ENCODE measurements around the gene TNNC1. TPM values are rescaled to one million over a fixed set of nuclear protein-coding genes. Genes with fewer than 3 reads are reported as not detected.

TNNC1 gene
- total and polyA plus RNA-seq, 10 of the 15 experiments (the other 5 are each of a cell fraction or from before 2014, with no cell fraction given), result 0.13 to 1.3 (median 0.53) TPM; not detected in 2

DNA sequence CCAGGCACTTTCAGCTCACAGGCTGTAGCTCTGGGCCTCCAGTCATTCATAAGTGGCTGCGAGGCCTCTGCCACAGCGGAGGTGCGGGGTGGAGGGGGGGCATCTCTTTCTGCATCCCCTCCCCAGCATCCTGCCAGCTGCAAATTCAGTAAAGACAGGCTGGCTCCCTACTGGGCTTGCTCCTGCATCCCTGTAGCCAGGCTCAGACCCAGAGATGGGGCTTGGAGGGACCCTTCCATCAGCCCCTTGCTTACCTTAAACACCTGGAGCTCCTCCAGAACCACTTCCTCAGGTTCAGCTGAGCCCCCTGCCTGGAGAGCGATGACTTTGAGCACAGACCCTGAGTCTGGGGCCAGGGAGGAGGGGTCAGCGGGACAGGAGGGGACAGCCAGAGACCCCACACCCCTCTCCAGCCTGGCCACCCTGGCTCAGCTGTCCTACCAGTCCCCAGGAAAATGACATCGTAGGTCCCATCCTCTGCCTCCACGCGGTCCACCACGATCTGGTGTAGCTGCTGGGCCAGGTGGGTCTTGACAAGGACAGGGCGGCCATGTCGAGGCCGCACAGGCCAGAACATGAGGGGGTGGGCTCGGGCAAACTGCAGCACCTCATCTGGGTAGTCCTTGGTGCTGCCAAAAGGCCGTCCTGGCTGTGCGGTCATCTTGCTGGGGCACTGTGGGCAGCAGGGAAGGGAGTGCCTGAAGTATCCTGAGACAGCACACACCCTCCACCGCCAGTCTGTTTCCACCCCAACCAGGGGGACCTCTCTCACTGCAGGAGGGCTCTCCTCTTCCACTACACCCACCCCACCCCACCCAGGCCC lies 14.2 kb downstream of the TNNC1 start (continued):
- TF ChIP-seq, protein P1, sequence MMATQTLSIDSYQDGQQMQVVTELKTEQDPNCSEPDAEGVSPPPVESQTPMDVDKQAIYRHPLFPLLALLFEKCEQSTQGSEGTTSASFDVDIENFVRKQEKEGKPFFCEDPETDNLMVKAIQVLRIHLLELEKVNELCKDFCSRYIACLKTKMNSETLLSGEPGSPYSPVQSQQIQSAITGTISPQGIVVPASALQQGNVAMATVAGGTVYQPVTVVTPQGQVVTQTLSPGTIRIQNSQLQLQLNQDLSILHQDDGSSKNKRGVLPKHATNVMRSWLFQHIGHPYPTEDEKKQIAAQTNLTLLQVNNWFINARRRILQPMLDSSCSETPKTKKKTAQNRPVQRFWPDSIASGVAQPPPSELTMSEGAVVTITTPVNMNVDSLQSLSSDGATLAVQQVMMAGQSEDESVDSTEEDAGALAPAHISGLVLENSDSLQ (IDR thresholded peaks at IDR 0.05), result no peak
- TF ChIP-seq RAD51 (IDR thresholded peaks at IDR 0.05), result no peak
- no peak for TF ChIP-seq PML (IDR thresholded peaks at IDR 0.05; ENCODE audit: low read length)
- no peak for TF ChIP-seq CEBPB (IDR thresholded peaks at IDR 0.05; ENCODE audit: borderline replicate concordance in 1 of 2, low read depth in 2 of 2, low read length in 2 of 2)

DNA sequence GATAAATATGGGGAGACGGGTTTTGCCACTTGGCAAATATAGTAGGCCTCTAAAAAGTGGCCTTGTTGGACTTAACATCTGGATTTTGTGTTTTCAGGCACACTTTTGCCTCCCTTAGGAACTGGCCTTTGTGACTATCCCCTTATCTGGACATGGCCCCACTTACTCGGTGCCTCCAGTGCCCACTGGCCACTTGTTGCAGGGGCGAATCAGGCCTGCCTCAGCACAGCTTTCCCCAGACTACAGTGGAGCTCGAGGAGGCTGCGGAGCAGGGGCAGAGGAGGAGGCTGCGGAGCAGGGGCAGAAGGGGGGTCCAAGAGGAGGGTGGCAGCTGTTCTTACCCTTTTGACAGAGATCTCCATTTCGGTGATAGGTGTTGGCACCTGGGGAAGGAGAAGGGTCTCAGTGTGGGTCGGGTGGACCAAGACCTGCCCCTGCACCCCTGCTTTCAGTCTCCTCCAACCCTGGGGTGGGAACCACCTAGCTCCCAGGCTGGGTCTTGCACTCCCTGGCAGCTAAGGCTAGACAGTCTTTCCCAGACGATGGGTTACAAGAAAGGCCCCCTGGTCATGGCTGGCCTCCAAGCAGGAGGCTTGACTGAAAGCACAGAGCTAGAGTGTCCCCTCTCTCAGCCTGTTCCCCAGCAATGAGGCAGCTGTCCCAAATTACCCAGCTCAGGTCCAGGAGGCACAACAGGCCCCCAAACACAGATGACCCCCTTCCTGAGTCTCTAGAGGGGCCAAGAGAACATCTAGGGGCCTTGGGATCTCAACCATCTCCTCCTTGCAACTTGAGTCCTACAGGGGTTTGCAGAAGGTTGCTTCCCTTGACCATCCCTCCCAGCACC lies 15.0 kb downstream of the TNNC1 start:
- Histone ChIP-seq H3K9ac (ENCODE audit: control insufficient read depth, insufficient read depth, low read length) (no peak overlapping the region), H3K9me3 (replicated peaks; ENCODE audit: control insufficient read depth, insufficient read depth, low read length) (no peaks in the 10 kb centered on the region), H3K36me3 (ENCODE audit: control insufficient read depth in 2 of 2, insufficient read depth in 2 of 2, low read length in 1 of 2) (no peaks in the 10 kb centered on the region), H3K4me1 (ENCODE audit: control insufficient read depth, insufficient read depth, low read length) (no peaks in the 10 kb centered on the region), H2AFZ (ENCODE audit: control insufficient read depth, low read depth, low read length) (no peak overlapping the region), H3K4me2 (ENCODE audit: control insufficient read depth, insufficient read depth) (no peak overlapping the region), H3K27ac (ENCODE audit: control insufficient read depth, insufficient read depth) (no peak overlapping the region), H3K4me3 (no peak overlapping the region), H4K20me1 (ENCODE audit: control insufficient read depth, insufficient read depth) (no peaks in the 10 kb centered on the region), H3K27me3 (replicated peaks in 1 of 2; ENCODE audit: control insufficient read depth in 2 of 2, insufficient read depth in 2 of 2, low read length in 1 of 2) (no peaks in the 10 kb centered on the region), H3K79me2 (ENCODE audit: control insufficient read depth, insufficient read depth, low read length) (no peaks in the 10 kb centered on the region)
- RAD21 ChIA-PET (ENCODE audit: unreplicated experiment), result interaction anchor here (1.0 kb wide), 1 partner anchor 10 kb away, joined by 4 read pairs; no protein-coding TSS in a partner anchor
- ATAC-seq (no peak), DNase-seq (ENCODE audit: low read depth, low spot score) (no peak), FAIRE-seq (no peak)
- CTCF ChIA-PET, result interaction anchor here (0.6 to 1.3 kb wide), 3 partner anchors 10 to 100 kb away, joined by 5 to 6 read pairs (median 6); no protein-coding TSS in a partner anchor
- POLR2A ChIA-PET, result interaction anchor here (0.9 kb wide), 1 partner anchor 12 kb away, joined by 5 read pairs; no protein-coding TSS in a partner anchor
- in situ Hi-C loops (cut with MboI), result no loop called here
- no TSS peak for BruUV-seq (replicated peaks)
- SMC1A ChIA-PET (ENCODE audit: uncharacterized antibody, unreplicated experiment), result no interaction called here
- 25% methylated on average over 9 of the region's 9 CpGs for WGBS (ENCODE audit: insufficient coverage, insufficient replicate concordance, low lambda C conversion rate, missing lambda C conversion rate)
- intact Hi-C loops (cut with micrococcal nuclease; ENCODE audit: unreplicated experiment), result no loop called here
- TF ChIP-seq ZNF207 (IDR thresholded peaks at IDR 0.05; ENCODE audit: borderline replicate concordance), result no peak
- TF ChIP-seq, protein P2, sequence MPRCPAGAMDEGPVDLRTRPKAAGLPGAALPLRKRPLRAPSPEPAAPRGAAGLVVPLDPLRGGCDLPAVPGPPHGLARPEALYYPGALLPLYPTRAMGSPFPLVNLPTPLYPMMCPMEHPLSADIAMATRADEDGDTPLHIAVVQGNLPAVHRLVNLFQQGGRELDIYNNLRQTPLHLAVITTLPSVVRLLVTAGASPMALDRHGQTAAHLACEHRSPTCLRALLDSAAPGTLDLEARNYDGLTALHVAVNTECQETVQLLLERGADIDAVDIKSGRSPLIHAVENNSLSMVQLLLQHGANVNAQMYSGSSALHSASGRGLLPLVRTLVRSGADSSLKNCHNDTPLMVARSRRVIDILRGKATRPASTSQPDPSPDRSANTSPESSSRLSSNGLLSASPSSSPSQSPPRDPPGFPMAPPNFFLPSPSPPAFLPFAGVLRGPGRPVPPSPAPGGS (IDR thresholded peaks at IDR 0.05; ENCODE audit: borderline replicate concordance, insufficient read depth, low read depth, low read length, poor library complexity, severe bottlenecking), result no peak
- no peak for TF ChIP-seq EZH2 (IDR thresholded peaks at IDR 0.05; ENCODE audit: borderline replicate concordance, control insufficient read depth, low read depth, low read length)
- TF ChIP-seq, protein P3, sequence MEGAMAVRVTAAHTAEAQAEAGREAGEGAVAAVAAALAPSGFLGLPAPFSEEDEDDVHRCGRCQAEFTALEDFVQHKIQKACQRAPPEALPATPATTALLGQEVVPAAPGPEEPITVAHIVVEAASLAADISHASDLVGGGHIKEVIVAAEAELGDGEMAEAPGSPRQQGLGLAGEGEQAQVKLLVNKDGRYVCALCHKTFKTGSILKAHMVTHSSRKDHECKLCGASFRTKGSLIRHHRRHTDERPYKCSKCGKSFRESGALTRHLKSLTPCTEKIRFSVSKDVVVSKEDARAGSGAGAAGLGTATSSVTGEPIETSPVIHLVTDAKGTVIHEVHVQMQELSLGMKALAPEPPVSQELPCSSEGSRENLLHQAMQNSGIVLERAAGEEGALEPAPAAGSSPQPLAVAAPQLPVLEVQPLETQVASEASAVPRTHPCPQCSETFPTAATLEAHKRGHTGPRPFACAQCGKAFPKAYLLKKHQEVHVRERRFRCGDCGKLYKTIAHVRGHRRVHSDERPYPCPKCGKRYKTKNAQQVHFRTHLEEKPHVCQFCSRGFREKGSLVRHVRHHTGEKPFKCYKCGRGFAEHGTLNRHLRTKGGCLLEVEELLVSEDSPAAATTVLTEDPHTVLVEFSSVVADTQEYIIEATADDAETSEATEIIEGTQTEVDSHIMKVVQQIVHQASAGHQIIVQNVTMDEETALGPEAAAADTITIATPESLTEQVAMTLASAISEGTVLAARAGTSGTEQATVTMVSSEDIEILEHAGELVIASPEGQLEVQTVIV (IDR thresholded peaks at IDR 0.05; ENCODE audit: borderline replicate concordance, partially characterized antibody), result no peak
- TF ChIP-seq TAF1 (IDR thresholded peaks at IDR 0.05; ENCODE audit: borderline replicate concordance, low read depth, low read length), result no peak
- no peak for TF ChIP-seq RELA (IDR thresholded peaks at IDR 0.05; ENCODE audit: borderline replicate concordance, partially characterized antibody)
- no peak for TF ChIP-seq PAX8 (IDR thresholded peaks at IDR 0.05)
- TF ChIP-seq CREB1 (IDR thresholded peaks at IDR 0.05; ENCODE audit: low read depth), result no peak
- TF ChIP-seq BACH1 (IDR thresholded peaks at IDR 0.05; ENCODE audit: borderline replicate concordance), result no peak
- TF ChIP-seq HCFC1 (IDR thresholded peaks at IDR 0.05; ENCODE audit: low read length), result no peak
- no peak for TF ChIP-seq SMC3 (IDR thresholded peaks at IDR 0.05; ENCODE audit: borderline replicate concordance, low read length)
